Umbilical cord (tissue), 2 donors: Measurements from ENCODE around the gene CPT1A. TPM values are rescaled to one million over a fixed set of nuclear protein-coding genes. Genes with fewer than 3 reads are reported as not detected.
A peak's percentile ranks its signal among the peaks of the same experiment; 100 is the strongest.

Experiments used
- DNase-seq: peaks from one replicate; pipeline ENCODE4 v3.0.0-alpha.2; 2015; ENCODE audit warnings: low spot score
- total RNA-seq: library from RNA; depleted of rRNA; stranded (reverse); fragments of >200 nt; gene quantifications from one replicate; pipeline ENCODE4 v1.2.3, GENCODE V29; 2014; ENCODE audit warnings: low replicate concordance; ENCODE audit not compliant: insufficient read depth

CPT1A gene
- total RNA-seq, 1 donor from 2014 or later = 7.0 TPM

GRCh38 chr11:68803766-68804165 lies 38.0 kb downstream of the CPT1A start:
- DNase-seq = no peak

GRCh38 chr11:68798221-68798813 lies 43.4 kb downstream of the CPT1A start:
- DNase-seq = no peak

- DNase-seq = no peak
These were observed 44.9 kb downstream of the CPT1A start for GRCh38 chr11:68796801-68797200.

- DNase-seq = peak; percentile 75
These were observed 49.2 kb downstream of the CPT1A start for GRCh38 chr11:68792400-68792966.

- DNase-seq = no peak
These were observed 57.1 kb downstream of the CPT1A start for GRCh38 chr11:68784653-68785052.

GRCh38 chr11:68783216-68783821 lies 58.4 kb downstream of the CPT1A start:
- no peak for DNase-seq

- DNase-seq = no peak
These were observed 59.0 kb downstream of the CPT1A start for GRCh38 chr11:68782711-68783110.

- DNase-seq = no peak
These were observed 60.9 kb downstream of the CPT1A start for GRCh38 chr11:68780829-68781228.

- DNase-seq = no peak
These were observed 63.5 kb downstream of the CPT1A start for GRCh38 chr11:68778205-68778604.

GRCh38 chr11:68776442-68777235 lies 65.1 kb downstream of the CPT1A start:
- DNase-seq = no peak

GRCh38 chr11:68775951-68776388 lies 65.7 kb downstream of the CPT1A start:
- no peak for DNase-seq

GRCh38 chr11:68774194-68774585 lies 67.5 kb downstream of the CPT1A start:
- DNase-seq = no peak

- DNase-seq = peak; percentile 29
These were observed 68.1 kb downstream of the CPT1A start for GRCh38 chr11:68773521-68774193.

GRCh38 chr11:68772936-68773335 lies 68.8 kb downstream of the CPT1A start:
- no peak for DNase-seq

- no peak for DNase-seq
These were observed 70.9 kb downstream of the CPT1A start for GRCh38 chr11:68770781-68771180.

- DNase-seq = no peak
These were observed 74.0 kb downstream of the CPT1A start for GRCh38 chr11:68767672-68768071.

GRCh38 chr11:68766786-68767185 lies 74.9 kb downstream of the CPT1A start:
- DNase-seq = no peak

- DNase-seq = no peak
These were observed 77.0 kb downstream of the CPT1A start for GRCh38 chr11:68764746-68765145.

- DNase-seq = no peak
These were observed 77.6 kb downstream of the CPT1A start for GRCh38 chr11:68763926-68764657.

GRCh38 chr11:68763181-68763721 lies 78.5 kb downstream of the CPT1A start:
- peak; percentile 64 for DNase-seq

- no peak for DNase-seq
These were observed 79.2 kb downstream of the CPT1A start for GRCh38 chr11:68762481-68762880.
